Right lobe of liver (tissue), 4 donors: ENCODE measurements around the gene WNK2.

ENCODE experiments used
- POLR2A ChIP-seq: fragments of 450-650 bp; IDR thresholded peaks from one replicate; pipeline ENCODE4 v1.6.1; 2017; ENCODE audit warnings: antibody characterized with exemption, mild to moderate bottlenecking
- TF ChIP-seq, protein P1 (sequence below), 4 donors: fragments of 200-600 bp in 3 of 4; fragments of 450-650 bp in 1 of 4; IDR thresholded peaks; one replicate each; pipeline versions ENCODE4 v1.5.1 to v1.8.0; 2016 to 2022; ENCODE audit warnings: antibody characterized with exemption in 4 of 4, mild to moderate bottlenecking in 2 of 4
- donor health status: DM: no; HTN: no; CAD: no.
- donor health status: DM: no; HTN: no; CAD: no.
- donor health status: DM: no; HTN: yes; CAD: no.

DNA sequence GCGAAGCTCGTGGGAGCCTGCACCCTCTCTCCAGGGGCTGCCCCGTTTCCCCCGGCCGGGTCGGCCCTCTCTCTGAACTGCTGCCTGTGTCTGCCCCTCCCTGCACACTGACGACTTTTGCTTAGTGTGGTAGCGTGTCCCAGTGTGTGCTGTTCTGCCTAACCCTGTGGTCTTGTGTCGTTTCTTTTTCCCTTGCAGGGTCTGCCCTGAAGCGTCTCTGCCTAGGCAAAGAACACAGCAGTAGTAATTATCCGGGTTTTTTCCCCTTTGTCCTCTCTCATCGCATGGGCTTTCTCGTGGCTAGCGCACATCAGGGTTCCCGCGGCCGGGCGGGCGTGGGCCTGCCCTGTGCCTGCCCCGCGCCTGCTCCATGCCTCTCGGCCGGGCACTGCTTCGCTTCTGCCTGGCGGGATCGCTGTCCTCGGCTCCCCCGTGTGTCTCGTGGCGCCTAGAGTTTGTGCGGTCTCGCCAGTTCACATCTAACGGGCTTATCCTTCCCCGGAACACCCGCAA lies 122.7 kb downstream of the WNK2 start:
- TF ChIP-seq POLR2A: no peak
- TF ChIP-seq, protein P1, sequence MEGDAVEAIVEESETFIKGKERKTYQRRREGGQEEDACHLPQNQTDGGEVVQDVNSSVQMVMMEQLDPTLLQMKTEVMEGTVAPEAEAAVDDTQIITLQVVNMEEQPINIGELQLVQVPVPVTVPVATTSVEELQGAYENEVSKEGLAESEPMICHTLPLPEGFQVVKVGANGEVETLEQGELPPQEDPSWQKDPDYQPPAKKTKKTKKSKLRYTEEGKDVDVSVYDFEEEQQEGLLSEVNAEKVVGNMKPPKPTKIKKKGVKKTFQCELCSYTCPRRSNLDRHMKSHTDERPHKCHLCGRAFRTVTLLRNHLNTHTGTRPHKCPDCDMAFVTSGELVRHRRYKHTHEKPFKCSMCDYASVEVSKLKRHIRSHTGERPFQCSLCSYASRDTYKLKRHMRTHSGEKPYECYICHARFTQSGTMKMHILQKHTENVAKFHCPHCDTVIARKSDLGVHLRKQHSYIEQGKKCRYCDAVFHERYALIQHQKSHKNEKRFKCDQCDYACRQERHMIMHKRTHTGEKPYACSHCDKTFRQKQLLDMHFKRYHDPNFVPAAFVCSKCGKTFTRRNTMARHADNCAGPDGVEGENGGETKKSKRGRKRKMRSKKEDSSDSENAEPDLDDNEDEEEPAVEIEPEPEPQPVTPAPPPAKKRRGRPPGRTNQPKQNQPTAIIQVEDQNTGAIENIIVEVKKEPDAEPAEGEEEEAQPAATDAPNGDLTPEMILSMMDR (IDR thresholded peaks at IDR 0.05): no peak
